Astrocyte (in vitro differentiated cells and primary cell): Measurements from ENCODE around the gene NEBL. TPM values are rescaled to one million over a fixed set of nuclear protein-coding genes. Genes with fewer than 3 reads are reported as not detected.

ENCODE experiments used
- DNase-seq: peaks from one replicate; pipeline ENCODE4 v3.0.0-alpha.2; 2010; ENCODE audit warnings: low read depth
- FAIRE-seq: peaks from 2 replicates; lab custom pipeline; 2011; peaks lifted over from hg19 to GRCh38; lab: Jason Lieb, UNC
- H2AFZ ChIP-seq: 2 replicates; pipeline ENCODE4 v1.6.0; 2012; ENCODE audit warnings: low read depth, low read length, inconsistent platforms
- H3K27ac ChIP-seq: 2 replicates; pipeline ENCODE4 v1.5.1; 2011; ENCODE audit warnings: low read depth, low read length, inconsistent platforms
- H3K27me3 ChIP-seq: 2 replicates; pipeline ENCODE4 v1.6.0; 2011; ENCODE audit warnings: low read length, inconsistent platforms; ENCODE audit not compliant: insufficient read depth
- H3K36me3 ChIP-seq: 2 replicates; pipeline ENCODE4 v1.5.1; 2011; ENCODE audit warnings: low read length, inconsistent platforms; ENCODE audit not compliant: insufficient read depth
- H3K4me1 ChIP-seq: 2 replicates; pipeline ENCODE4 v1.5.1; 2011; ENCODE audit warnings: low read length, inconsistent platforms; ENCODE audit not compliant: insufficient read depth
- H3K4me2 ChIP-seq: 2 replicates; pipeline ENCODE4 v1.6.0; 2012; ENCODE audit warnings: low read length, inconsistent platforms
- H3K4me3 ChIP-seq: 2 replicates; pipeline ENCODE4 v1.5.1; 2011; ENCODE audit warnings: low read depth, mild to moderate bottlenecking, low read length, inconsistent platforms; ENCODE audit not compliant: insufficient read depth
- H3K79me2 ChIP-seq: 2 replicates; pipeline ENCODE4 v1.6.0; 2012; ENCODE audit warnings: mild to moderate bottlenecking, low read length, inconsistent platforms; ENCODE audit not compliant: insufficient read depth
- H3K9ac ChIP-seq: 2 replicates; pipeline ENCODE4 v1.6.0; 2012; ENCODE audit warnings: mild to moderate bottlenecking, low read length, inconsistent platforms
- H3K9me3 ChIP-seq: 2 replicates; pipeline ENCODE4 v1.5.1; 2012; ENCODE audit warnings: low read depth, mild to moderate bottlenecking, low read length, inconsistent platforms; ENCODE audit not compliant: insufficient read depth
- H4K20me1 ChIP-seq: 2 replicates; pipeline ENCODE4 v1.6.0; 2012; ENCODE audit warnings: low read length, inconsistent platforms; ENCODE audit not compliant: insufficient read depth
- H3K27ac Mint-ChIP-seq: one replicate; pipeline ENCODE4 v1.8.0; 2021; ENCODE audit warnings: mild to moderate bottlenecking, mixed read lengths; ENCODE audit not compliant: unreplicated experiment
- H3K27me3 Mint-ChIP-seq: one replicate; pipeline ENCODE4 v1.8.0; 2021; ENCODE audit warnings: low read depth, mixed read lengths; ENCODE audit not compliant: unreplicated experiment
- H3K36me3 Mint-ChIP-seq: one replicate; pipeline ENCODE4 v1.8.0; 2021; ENCODE audit warnings: low read depth, mixed read lengths; ENCODE audit not compliant: unreplicated experiment
- H3K4me1 Mint-ChIP-seq: one replicate; pipeline ENCODE4 v1.8.0; 2021; ENCODE audit warnings: low read depth, mixed read lengths; ENCODE audit not compliant: unreplicated experiment
- H3K4me3 Mint-ChIP-seq: one replicate; pipeline ENCODE4 v1.8.0; 2021; ENCODE audit warnings: mild to moderate bottlenecking, moderate library complexity, mixed read lengths; ENCODE audit not compliant: unreplicated experiment
- H3K9me3 Mint-ChIP-seq: one replicate; pipeline ENCODE4 v1.8.0; 2021; ENCODE audit warnings: mild to moderate bottlenecking, mixed read lengths; ENCODE audit not compliant: unreplicated experiment
- CTCF ChIP-seq: IDR thresholded peaks from 2 replicates; pipeline ENCODE4 v1.5.1; 2011; ENCODE audit warnings: low read depth, mild to moderate bottlenecking, inconsistent platforms, low read length, moderate library complexity; ENCODE audit not compliant: insufficient read depth
- EZH2 ChIP-seq: IDR thresholded peaks from 2 replicates; pipeline ENCODE4 v1.6.1; 2012; ENCODE audit warnings: mild to moderate bottlenecking, low read length, inconsistent platforms; ENCODE audit not compliant: insufficient read depth
- total RNA-seq: library from RNA; stranded (reverse); gene quantifications from 2 replicates; pipeline ENCODE4 v1.2.1, GENCODE V29; 2021

The NEBL gene
- total RNA-seq, 1 donor from 2014 or later, result 6.0 TPM

GRCh38 chr10:20742737-20743541, 154.2 kb downstream of the NEBL start:
- no peaks in the 10 kb centered on the region for H3K36me3 Mint-ChIP-seq
- H3K4me2 ChIP-seq, result no peak overlapping the region
- peaks cover 2% of the 10 kb centered on the region for H3K9me3 Mint-ChIP-seq
- no peak overlapping the region for H3K4me3 ChIP-seq
- H3K27ac ChIP-seq, result no peak overlapping the region
- no peaks in the 10 kb centered on the region for H3K9me3 ChIP-seq
- no peak overlapping the region for H3K27ac Mint-ChIP-seq
- H3K9ac ChIP-seq, result no peak overlapping the region
- no peaks in the 10 kb centered on the region for H3K36me3 ChIP-seq
- FAIRE-seq (no peak), DNase-seq (no peak)
- TF ChIP-seq EZH2 (no peak), CTCF (no peak)
- H3K4me3 Mint-ChIP-seq, result no peak overlapping the region
- H3K4me1 Mint-ChIP-seq, result peaks cover 5% of the 10 kb centered on the region
- H3K27me3 Mint-ChIP-seq, result no peaks in the 10 kb centered on the region
- H3K4me1 ChIP-seq, result no peaks in the 10 kb centered on the region
- no peaks in the 10 kb centered on the region for H3K79me2 ChIP-seq
- H3K27me3 ChIP-seq, result no peaks in the 10 kb centered on the region
- no peak overlapping the region for H2AFZ ChIP-seq
- H4K20me1 ChIP-seq, result no peaks in the 10 kb centered on the region

GRCh38 chr10:20740120-20740519, 157.0 kb downstream of the NEBL start:
- no peaks in the 10 kb centered on the region for H4K20me1 ChIP-seq
- H3K79me2 ChIP-seq, result no peaks in the 10 kb centered on the region
- no peak overlapping the region for H3K4me2 ChIP-seq
- no peaks in the 10 kb centered on the region for H3K27me3 ChIP-seq
- no peaks in the 10 kb centered on the region for H3K9me3 ChIP-seq
- H3K4me3 ChIP-seq, result no peak overlapping the region
- TF ChIP-seq EZH2 (no peak), CTCF (no peak)
- H3K9ac ChIP-seq, result no peak overlapping the region
- Mint-ChIP-seq H3K27me3 (no peaks in the 10 kb centered on the region), H3K27ac (no peak overlapping the region), H3K4me3 (no peak overlapping the region), H3K4me1 (peaks cover 5% of the 10 kb centered on the region), H3K9me3 (peaks cover 2% of the 10 kb centered on the region), H3K36me3 (no peaks in the 10 kb centered on the region)
- no peak for DNase-seq
- no peaks in the 10 kb centered on the region for H3K4me1 ChIP-seq
- H2AFZ ChIP-seq, result no peak overlapping the region
- H3K27ac ChIP-seq, result no peak overlapping the region
- H3K36me3 ChIP-seq, result no peaks in the 10 kb centered on the region
- FAIRE-seq, result no peak

- H3K4me1 ChIP-seq, result no peaks in the 10 kb centered on the region
- no peak overlapping the region for H3K4me3 ChIP-seq
- Mint-ChIP-seq H3K27ac (no peak overlapping the region), H3K4me3 (no peak overlapping the region), H3K9me3 (peaks cover 5% of the 10 kb centered on the region), H3K4me1 (peaks cover 3% of the 10 kb centered on the region), H3K36me3 (no peaks in the 10 kb centered on the region), H3K27me3 (no peaks in the 10 kb centered on the region)
- H3K4me2 ChIP-seq, result no peak overlapping the region
- no peak for TF ChIP-seq CTCF
- no peak for TF ChIP-seq EZH2
- no peak for FAIRE-seq
- H3K27ac ChIP-seq, result no peak overlapping the region
- no peak for DNase-seq
- no peaks in the 10 kb centered on the region for H3K36me3 ChIP-seq
- H2AFZ ChIP-seq, result no peak overlapping the region
- H3K27me3 ChIP-seq, result no peaks in the 10 kb centered on the region
- no peaks in the 10 kb centered on the region for H4K20me1 ChIP-seq
- no peaks in the 10 kb centered on the region for H3K9me3 ChIP-seq
- no peaks in the 10 kb centered on the region for H3K79me2 ChIP-seq
- no peak overlapping the region for H3K9ac ChIP-seq
These were observed 160.0 kb downstream of the NEBL start for GRCh38 chr10:20737107-20737506.
